SKM-1 treated with dmso at 0.1 percent for 144 hours (cell line): ENCODE measurements around the gene PIK3R2.
A peak's percentile ranks its signal among the peaks of the same experiment; 100 is the strongest.
"Not testable (repeated sequence)": the region's sequence is repeated elsewhere in the genome, so short reads cannot be mapped to it uniquely, and the experiment has no call there.

Source experiments
- DNase-seq: peaks from one replicate; lab custom pipeline; 2025; ENCODE audit not compliant: unreplicated experiment; lab: John Stamatoyannopoulos, UW

Gene PIK3R2

DNA sequence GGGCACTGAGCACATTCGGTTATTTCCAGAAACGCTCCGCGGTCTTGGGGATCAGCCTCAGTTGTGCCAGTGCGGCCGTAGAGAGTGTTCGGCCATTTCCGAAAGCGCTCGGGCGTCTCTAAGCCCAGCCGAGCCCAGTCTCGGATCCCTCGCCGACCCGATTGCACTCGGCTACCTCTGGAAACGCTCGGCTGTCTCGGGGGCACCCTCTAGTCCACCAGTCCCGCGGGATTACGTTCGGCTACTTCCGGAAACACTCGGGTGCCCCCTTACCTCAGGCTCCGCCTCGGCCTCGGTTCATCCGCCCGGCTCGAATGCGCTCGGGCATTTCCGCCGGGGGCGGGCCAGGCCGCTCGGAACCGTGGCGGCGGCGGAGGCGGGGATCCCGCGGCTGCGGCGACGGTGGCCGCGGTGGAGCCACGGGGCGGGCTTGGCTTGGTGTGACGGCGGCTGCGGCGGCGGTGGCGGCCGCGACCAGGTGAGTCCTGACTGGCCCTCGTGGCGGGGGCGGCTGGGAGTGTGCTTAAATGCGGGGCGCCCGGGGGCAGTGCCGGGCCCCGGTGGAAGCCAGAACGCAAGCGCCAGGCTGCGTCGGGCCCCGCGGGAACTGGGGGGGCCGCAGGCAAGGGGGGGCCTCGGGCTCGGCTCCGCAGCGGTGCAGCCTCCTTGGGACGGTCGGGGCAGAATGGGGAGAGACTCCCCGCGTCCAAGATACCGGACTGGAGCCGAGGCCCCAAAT, at the start of gene PIK3R2:
PIK3R2 (plus strand) TSS at position 347 of the 739 bp plus-strand sequence. CDS start 2,717 bp downstream, outside the sequence.
- DNase-seq: peak; percentile 97

DNA sequence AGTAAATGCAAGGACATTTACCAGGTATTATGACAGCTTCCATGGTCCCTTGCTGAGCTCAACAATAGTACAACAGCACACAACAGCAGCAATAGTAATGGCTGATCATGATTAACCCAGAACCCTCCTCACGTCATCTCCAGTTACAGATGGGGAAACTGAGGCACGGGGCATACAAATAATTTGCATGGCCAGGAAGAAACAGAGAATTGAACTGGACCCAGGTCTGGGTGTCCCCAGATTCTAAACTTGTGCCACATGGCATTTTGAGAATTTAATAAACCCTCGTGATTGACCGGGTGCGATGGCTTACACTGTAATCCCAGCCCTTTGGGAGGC, 48.2 kb upstream of the PIK3R2 start:
- no peak for DNase-seq

DNA sequence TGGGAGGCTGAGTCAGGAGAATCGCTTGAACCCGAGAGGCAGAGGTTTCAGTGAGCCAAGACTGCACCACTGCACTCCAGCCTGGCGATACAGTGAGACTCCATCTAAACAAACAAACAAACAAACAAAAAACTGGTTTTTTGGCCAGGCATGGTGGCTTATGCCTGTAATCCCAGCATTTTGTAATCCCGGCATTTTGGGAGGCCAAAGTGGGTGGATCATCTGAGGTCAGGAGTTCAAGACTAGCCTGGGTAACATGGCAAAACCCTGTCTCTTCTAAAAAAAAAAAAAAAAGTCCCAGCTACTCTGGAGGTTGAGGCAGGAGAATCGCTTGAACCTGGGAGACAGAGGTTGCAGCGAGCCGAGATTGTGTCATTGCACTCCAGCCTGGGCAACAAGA, 47.7 kb upstream of the PIK3R2 start:
- DNase-seq: not testable (repeated sequence)

DNA sequence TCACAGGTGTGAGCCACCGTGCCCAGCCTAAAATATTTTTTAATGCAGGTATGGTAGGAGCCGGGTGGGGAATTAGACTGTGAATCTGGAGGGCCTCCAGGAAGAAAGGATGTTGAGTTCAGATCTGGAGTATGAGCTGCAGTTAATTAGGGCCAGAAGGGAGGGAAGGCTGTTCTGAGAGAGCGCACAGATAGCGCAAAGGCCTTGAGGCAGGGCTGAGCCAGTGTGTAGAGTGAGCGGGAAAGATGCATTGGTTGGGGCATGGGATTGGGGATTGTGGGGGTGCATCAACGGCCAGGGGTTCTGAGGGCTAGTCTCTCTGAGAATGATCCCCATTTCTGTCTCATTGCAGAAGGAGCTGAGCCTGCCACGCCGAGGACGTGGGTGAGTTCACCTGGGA, 45.7 kb upstream of the PIK3R2 start:
- DNase-seq: no peak

DNA sequence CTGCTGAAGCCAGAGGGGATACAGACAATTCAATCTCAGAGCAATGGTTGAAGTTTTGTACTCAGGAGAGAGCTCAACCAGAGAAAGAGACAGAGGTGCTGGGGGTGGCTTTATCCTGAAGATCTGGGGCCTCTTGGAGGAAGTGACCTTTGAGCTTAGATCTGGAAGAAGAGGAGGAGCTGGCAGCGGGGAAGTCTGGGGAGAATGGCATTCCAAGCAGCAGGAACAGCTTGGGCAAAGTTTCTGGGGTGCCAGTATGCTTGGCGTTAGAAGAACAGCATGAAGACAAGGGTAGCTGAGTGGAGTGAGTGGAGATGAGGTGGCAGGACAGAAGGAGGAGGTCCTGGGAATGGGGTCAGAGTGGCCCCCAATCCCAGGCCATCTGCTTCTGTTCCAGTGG, 44.1 kb upstream of the PIK3R2 start:
- DNase-seq: no peak

DNA sequence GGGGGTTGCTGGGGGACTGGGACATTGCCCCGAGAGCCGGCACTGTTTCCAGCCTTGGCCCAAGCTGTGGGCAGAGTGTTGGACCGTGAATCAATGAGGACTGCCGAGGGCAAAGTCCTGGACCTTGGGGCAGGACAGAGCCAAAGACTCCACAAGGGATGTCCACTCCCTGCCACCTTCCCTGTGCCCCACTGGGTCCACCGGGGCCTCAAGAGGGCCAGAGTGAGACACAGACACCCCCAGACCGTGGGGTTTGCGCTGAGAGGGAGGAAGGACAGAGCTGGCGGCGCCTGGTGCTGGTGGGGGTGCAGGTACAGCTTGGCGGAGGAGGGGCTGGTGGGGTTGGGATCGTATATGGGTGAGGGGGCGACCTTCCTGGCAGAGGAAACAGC, 43.6 kb upstream of the PIK3R2 start:
- DNase-seq: no peak

DNA sequence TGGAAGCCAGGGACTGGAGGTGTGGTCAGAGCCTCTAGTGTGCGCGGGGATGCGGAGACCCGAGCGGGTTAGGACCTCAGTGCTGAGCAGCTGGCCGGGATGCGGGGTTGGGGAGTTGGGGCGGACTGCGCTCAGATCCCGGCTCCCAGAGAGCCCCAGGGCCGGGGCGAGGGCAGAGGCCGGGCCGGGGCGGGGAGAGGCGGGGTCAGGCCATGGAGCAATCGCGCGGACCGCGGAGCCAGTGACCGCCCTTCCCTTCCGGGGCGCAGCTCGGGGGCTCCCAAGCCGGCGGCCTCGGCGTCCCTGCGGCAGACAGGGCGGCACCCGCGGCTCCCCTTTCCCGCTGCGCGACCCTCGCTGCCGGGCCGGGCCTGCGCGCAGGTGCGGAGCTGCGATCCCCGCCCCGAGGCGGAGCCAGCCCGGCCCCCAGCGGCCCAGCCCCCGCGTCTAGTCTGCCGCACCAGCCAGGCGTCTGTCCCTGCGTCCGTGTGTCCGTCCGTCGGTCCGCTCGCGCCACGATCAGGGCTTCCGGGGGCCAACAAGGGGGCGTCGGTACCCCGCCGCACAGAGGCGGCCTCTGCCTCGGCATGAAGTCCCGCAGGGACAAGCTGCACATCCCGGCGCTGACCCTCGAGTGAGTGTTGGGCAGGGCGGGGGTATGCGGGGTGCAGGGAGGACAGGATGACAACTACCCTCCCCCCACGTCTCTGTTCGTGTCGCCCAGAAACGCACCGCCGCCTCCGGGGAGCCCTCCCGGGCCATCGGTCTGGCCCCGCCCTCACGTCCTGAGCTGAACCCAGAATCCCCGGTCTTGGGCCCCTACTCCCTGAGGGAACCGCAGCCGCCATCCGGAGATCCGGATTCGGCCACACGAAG, 43.0 kb upstream of the PIK3R2 start:
- DNase-seq: peak; percentile 34

DNA sequence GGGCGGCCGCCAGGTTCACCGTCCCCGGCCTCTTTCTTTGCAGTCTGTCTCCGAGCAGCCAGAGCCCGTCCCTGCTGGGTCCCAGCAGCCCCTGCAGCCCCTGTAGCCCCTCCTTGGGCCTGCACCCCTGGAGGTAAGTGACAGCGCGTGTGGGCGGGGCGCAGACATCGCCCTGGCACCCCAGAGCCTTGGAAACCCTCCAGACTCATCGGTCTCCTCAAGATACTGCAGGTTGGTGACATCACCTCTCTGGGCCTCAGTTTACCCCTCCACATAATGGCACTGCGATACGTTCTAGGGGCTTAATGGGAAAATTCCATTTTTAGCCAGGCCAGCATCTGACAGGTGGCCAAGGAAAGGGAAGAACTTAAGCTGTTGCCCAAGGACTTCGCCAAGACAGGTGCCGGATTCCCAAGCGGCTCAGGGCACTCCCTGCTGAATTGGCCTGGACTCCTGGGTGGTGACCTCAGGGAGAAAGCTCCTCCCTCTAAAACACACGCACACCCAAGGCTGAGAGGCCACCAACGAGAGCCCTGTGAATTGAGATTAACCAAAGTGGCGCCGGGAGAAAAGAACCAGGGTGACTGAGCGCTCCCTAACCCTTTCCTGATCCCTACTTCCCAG, 42.2 kb upstream of the PIK3R2 start:
- DNase-seq: no peak

DNA sequence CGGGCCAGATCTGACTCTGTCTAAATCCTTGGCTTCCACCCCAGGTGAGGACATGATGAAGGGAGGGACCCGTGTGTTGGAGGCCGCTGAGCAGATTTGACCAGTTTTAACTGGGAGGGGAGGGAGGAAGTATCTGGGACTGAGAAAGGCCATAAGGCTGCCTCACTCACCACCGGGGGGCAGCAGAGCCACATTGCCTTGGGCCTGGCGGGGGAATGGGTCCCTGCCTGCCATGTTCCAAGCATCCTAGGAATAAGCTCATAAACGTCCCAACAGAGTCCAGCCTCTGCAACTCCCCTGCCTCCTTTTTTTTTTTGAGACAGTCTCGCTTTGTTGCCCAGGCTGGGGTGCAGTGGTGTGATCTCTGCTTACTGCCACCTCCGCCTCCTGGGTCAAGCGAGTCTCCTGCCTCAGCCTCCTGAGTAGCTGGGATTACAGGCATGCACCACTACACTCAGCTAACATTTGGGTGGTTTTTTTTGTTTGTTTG, 39.9 kb upstream of the PIK3R2 start:
- peak; percentile 86 for DNase-seq

DNA sequence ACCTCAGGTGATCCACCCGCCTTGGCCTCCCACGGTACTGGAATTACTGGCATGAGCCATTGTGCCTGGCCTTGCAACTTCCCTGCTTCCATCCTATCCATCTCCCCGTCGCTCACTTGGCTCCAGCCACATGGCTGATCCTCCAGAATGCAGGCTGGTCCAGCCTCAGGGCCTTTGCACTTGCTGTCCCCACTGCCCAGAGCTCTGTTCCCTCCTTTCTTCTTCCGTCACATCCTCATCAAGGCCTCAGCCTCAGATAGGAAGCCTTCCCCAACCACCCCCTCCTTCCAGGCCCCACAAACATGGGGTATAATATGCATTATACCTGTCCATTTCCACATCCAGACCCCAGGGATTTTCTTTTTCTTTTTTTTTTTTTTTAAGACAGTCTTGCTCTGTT, 39.1 kb upstream of the PIK3R2 start:
- no peak for DNase-seq

DNA sequence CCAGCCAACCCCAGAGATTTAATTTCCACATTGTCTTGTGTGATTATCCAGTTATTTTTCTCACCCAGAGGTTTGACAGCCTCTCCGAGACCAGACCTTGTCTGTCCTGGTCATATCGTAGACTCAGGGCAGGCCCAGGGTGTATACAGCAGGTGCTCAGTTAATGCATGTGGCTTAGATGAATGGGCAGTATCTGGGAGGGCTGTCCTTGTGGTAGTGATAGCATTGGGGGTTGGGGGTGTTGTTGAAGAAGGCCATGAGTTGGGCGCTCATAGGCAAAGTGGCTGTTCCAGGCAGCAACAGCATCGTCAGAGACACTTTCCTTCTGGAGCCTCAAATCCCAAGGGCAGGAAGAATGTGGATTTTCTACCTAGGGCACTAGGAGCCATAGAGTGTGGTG, 38.5 kb upstream of the PIK3R2 start:
- DNase-seq: no peak

DNA sequence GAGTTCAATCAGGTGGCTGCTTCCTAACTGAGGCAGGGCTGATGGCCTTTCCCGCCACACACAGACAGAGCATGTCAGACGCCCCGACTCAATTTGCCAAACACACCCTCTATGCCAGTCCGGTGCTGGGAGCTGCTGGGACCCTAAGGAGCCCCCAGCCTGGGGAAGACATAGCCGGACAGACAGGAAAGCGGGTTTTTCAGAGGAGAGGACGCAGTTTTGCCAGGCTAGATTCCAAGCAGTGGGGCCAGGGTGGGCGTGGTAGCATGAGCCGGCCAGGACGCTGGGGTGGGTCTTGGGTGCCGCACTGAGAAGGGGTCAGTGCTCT, 35.6 kb upstream of the PIK3R2 start:
- no peak for DNase-seq

DNA sequence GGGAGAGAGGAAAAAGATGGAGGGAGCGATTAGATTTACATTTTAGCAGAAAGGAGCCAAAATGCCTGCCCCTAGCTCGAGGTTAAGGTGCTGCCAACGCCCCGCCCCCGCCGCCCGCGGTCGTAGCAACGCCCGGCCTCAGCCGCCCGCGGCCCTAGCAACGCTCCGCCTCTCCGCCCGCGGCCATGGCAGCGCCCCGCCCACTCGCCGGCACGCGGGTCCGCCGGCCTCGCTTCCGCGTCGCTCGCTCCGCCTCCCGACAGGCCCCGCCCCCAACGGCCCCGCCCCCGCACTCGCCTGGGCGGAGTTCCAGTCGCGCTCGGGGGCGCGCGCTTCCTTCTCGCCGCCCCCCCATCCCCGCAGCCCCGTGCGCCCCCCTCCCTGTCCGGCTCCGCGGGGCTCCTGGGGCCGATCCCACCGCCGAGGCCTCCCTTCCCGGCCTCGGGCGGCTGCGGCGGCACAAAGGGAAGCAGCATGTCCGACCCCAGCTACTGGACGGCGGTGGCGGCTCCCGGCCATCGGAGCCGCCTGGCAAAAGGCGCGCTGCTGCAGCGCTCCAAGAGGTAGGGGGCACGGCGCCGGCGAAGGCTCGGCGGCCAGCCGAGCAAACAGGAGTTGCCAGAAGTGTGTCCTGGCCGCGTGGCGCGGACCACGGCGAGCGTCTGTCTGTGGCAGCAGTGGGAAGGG, 35.1 kb upstream of the PIK3R2 start:
- peak; percentile 82 for DNase-seq

DNA sequence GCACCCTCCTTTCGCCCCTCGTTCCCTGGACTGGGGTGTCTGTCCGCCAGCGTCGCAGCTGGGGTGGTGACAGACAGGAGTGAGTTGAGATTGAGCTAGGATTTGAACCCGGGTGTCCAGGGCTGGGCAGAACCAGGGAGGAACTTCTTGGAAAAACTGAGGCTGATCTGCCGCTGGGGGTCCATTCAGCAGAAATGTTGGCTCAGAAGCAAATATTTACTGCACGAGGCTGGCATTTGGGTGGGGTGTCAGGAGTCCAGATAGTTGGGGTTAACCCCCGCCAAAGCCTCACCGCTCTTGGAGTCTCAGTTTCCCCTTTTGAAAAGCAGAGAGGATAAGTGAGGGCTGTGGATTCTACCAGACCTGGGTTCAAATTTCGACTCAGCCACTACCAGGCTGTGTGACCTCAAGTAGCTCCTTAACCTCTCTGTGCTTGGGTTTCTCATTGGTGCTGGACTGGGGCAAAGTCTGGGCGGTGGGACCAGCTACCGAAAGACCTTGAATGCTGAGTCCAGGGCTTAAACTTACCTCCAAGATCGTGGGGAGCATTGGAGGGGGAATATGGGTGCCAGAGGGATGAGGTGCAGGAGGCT, 34.4 kb upstream of the PIK3R2 start:
- no peak for DNase-seq

DNA sequence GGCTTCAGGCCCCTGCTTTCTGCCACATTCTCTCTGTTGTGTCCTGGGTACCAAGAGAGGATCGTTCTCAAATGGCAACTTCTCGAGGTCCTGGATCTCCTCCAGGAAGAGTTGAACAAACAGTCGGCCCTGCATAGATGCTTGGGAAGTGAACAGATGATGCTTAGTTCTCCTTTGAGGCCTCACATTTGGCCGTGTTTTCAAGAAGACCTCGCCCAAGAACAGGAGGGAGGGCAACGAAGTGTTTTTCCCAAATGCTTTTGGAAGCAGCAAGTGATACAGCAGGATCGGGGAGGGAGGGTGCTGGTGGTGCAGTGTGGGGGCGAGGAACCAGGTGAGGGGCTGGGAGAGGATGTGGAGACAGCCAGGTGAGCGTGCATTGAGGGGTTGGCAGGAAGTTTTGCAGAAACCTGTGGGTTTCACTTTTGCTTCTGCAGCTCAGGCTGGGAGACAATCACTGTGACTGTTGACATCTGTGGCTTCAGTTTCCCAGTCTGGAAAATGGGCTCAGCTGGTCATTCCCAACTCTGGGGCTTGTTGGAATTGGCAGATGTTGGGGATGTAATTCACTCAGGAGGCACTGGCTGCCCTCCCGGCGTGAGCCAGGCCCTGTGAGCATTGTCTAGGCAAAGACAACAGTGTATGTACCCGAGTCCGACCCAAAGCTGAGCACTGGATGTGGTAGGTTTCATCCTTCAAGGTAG, 33.8 kb upstream of the PIK3R2 start:
- DNase-seq: no peak

DNA sequence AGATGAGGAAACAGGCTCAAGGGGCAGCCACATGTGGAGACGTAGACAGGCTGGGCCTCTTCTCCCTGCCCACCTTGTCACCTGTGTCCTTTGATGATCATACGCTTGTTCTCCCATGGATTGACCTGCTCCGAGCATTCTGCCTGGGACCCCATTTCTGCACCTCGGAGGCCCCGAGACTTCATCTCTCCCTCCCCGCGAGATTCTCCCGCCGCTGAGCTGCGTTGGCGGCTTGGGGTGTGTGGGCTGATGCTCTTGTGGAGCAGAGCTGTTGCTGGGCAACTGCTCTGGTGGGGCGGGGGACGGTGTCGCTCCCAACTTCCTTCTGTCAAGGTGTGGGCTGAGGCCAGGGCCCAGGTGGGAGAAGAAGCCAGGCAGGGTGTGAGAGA, 33.3 kb upstream of the PIK3R2 start:
- no peak for DNase-seq

DNA sequence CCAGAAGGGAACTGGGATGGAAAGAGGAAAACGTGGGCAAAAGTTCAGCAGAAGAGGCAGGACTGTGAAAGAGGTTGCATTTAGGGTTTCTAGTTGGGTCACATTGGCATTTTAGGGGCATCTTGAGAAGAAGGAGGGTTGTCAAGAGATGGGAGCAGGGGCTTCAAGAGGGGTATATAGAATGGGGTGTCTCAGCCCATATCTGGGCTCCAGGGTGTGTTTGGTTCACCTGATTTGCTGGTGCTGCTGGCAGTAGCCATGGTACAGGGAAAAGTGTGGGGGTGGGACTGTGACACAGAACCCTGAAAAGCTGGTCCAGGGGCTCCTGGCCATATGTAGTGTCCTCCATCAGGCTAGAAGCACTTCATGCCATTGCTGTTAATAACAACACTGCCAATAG, 32.8 kb upstream of the PIK3R2 start:
- DNase-seq: no peak

DNA sequence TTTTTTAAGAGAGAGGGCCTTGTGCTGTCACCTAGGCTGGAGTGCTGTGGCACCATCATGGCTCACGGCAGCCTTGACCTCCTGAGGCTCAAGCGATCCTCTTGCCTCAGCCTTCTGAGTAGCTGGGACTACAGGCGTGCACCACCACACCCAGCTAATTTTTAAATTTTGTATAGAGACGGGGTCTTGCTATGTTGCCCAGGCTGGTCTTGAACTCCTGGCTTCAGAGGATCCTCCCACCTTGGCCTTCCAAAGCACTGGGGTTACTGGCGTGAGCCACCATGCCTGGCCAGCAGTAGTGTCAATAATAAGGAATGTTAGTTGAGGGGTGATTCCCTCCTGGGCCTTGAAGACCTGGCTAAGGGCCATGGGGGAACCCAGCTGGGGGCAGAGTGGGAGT, 31.8 kb upstream of the PIK3R2 start:
- no peak for DNase-seq

DNA sequence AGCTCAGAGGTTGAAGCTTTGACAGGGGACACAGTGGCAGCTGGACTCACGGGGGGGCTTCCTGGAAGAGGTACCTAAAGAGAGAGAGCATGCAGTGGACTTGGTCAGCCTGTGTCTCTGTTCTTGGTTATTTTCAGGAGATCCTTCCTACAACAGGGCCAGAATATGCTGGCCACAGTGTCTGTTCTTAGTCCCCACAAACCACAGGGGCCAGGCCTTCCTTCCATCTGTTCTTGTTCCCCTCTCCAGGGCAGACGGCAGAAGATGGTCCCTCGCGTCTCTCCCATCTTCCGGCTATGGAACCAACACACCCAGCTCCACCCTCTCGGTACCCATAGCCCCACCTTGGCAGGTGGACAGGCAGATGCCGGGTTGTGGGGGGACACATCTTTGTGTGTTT, 30.5 kb upstream of the PIK3R2 start:
- no peak for DNase-seq
